Heart left ventricle (tissue), 16 donors: ENCODE measurements around the gene GPR152. TPM values are rescaled to one million over a fixed set of nuclear protein-coding genes. Genes with fewer than 3 reads are reported as not detected.

Experiments used
- ATAC-seq, 4 donors: fragments of 200-7000 bp; cut with Tn5 transposase; one replicate each; pipeline ENCODE4 v1.9.1; 2020 to 2022; ENCODE audit warnings: moderate library complexity in 4 of 4, mild to moderate bottlenecking in 3 of 4, moderate number of reproducible peaks in 1 of 4
- DNase-seq, 5 donors: peaks; one replicate each; pipeline ENCODE4 v3.0.0-alpha.2; 2020
- H3K27ac ChIP-seq, 12 donors: fragments of 200-600 bp; sonication (generic) in 4 of 12; one replicate each; pipeline versions ENCODE4 v1.5.0 to v1.8.0; 2016 to 2022; ENCODE audit warnings: mild to moderate bottlenecking in 2 of 12
- H3K27me3 ChIP-seq, 9 donors: fragments of 200-600 bp; sonication (generic) in 2 of 9; one replicate each; pipeline versions ENCODE4 v1.5.1 to v1.8.0; 2016 to 2022; ENCODE audit warnings: mild to moderate bottlenecking in 3 of 9
- H3K36me3 ChIP-seq, 9 donors: fragments of 200-600 bp; sonication (generic) in 2 of 9; one replicate each; pipeline versions ENCODE4 v1.5.0 to v1.8.0; 2018 to 2022; ENCODE audit warnings: mild to moderate bottlenecking in 2 of 9
- H3K4me1 ChIP-seq, 12 donors: fragments of 200-600 bp; sonication (generic) in 4 of 12; one replicate each; pipeline versions ENCODE4 v1.5.0 to v1.8.0; 2016 to 2022; ENCODE audit warnings: mild to moderate bottlenecking in 3 of 12
- H3K4me3 ChIP-seq, 12 donors: fragments of 200-600 bp; sonication (generic) in 4 of 12; one replicate each; pipeline versions ENCODE4 v1.5.0 to v1.8.0; 2017 to 2022; ENCODE audit warnings: mild to moderate bottlenecking in 9 of 12, moderate library complexity in 4 of 12
- H3K9me3 ChIP-seq, 12 donors: fragments of 200-600 bp; sonication (generic) in 4 of 12; one replicate each; pipeline versions ENCODE4 v1.5.0 to v1.8.0; 2016 to 2022; ENCODE audit warnings: mild to moderate bottlenecking in 1 of 12
- POLR2A ChIP-seq, 2 donors: fragments of 450-650 bp; IDR thresholded peaks; one replicate each; pipeline ENCODE4 v1.6.1; 2017; ENCODE audit warnings: antibody characterized with exemption in 2 of 2, mild to moderate bottlenecking in 2 of 2, moderate library complexity in 2 of 2
- WGBS, 4 donors: extraction: QIAGEN DNeasy Blood & Tissue Kit in 2 of 4; methylation state at CpG; one replicate each; pipeline versions ENCODE4 v1.1.5 to v1.1.7; 2013 to 2018; 5-methylcytosine and 5-hydroxymethylcytosine counted together
- intact Hi-C, 10 donors: fragments of 100-400 bp; cut with DNase I; formaldehyde crosslinking; loops; one replicate each; pipeline versions ENCODE4 v1.11.1 to v1.14.2; 2022
- polyA plus RNA-seq, 2 donors: library from polyadenylated mRNA; stranded (reverse); fragments of 200-250 nt; gene quantifications; one replicate each; pipeline ENCODE4 v1.2.3, GENCODE V29; 2013
- total RNA-seq, 9 donors: library from RNA; depleted of rRNA in 2 of 9; stranded (reverse); fragments of >200 nt in 2 of 9; fragmentation: NEBNext Ultra II Directional in 3 of 9; extraction: Animal tissue kit (Norgen Biotek cat#: 25700) in 3 of 9; gene quantifications; one replicate each; pipeline versions ENCODE4 v1.1.0 to v1.2.4, GENCODE V29; 2016 to 2023
- TF ChIP-seq, protein P1 (sequence below), 12 donors: fragments of 200-600 bp; sonication (generic) in 4 of 12; IDR thresholded peaks; one replicate each; pipeline versions ENCODE4 v1.5.0 to v1.8.0; 2018 to 2022; ENCODE audit warnings: antibody characterized with exemption in 12 of 12, mild to moderate bottlenecking in 5 of 12
- donor health status: ischemic (EF 13 %, LVEDD 7.1; RV severe dilation, severe dysfunction).
- donor health status: healthy with polysubstance abuse.
- donor health status: DM: no; HTN: yes; CAD: no.
- donor health status: DM: no; HTN: no; CAD: no.
- donor health status: ischemic (EF 25% LVEDD 6.9; RV normal size, moderate dysfunction).
- donor health status: ischemic (EF 25% LVEDD 5.7; RV mildly dilated, moderate dysfunction).
- donor health status: healthy.
- donor health status: DM: yes; HTN: yes; CAD: no.
- donor health status: ischemic (EF 35%, LVEDD 5.7; RV mildly dilated, moderate dysfunction).
- donor health status: nonischemic (EF 11% LVEDD 7.7; RV severe dilation, severe dysfunction).
- donor health status: DM: yes; HTN: yes; CAD: no.
- donor health status: PGD.
- donor health status: ischemic (EF 29% LVEDD 5.4; RV normal size, mild dysfunction).
- donor health status: nonischemic (EF 23%, LVEDD 6.1; RV moderate dilation, normal function).

Gene GPR152
- total and polyA plus RNA-seq, 11 donors = not detected

DNA sequence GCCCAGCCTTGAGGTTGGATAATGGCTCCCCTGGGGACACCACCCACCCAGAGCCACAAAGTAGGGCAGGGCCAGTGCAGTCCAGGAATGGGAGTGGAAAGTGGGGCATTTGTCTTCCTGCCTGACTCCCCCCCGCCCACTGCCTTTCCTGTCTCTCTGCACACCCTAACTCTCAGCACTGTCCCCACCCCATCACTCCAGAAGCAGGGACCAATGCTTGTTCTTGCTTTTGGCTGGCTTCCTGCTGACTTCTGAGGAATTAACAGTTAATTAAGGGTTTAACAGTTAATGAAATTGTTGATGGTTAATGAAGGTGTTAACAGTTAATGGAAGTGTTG lies 47.9 kb upstream of the GPR152 start:
- Histone ChIP-seq H3K27me3 (no peaks in the 10 kb centered on the region), H3K4me3 (no peak overlapping the region), H3K9me3 (no peaks in the 10 kb centered on the region), H3K4me1 (peaks cover 5 to 30% (median 10%) of the 10 kb centered on the region in 12 donors), H3K27ac (no peak overlapping the region), H3K36me3 (peaks cover 0 to 65% (median 34%) of the 10 kb centered on the region in 9 donors)
- no peak for DNase-seq
- TF ChIP-seq POLR2A (IDR thresholded peaks at IDR 0.05) = no peak
- TF ChIP-seq, protein P1, sequence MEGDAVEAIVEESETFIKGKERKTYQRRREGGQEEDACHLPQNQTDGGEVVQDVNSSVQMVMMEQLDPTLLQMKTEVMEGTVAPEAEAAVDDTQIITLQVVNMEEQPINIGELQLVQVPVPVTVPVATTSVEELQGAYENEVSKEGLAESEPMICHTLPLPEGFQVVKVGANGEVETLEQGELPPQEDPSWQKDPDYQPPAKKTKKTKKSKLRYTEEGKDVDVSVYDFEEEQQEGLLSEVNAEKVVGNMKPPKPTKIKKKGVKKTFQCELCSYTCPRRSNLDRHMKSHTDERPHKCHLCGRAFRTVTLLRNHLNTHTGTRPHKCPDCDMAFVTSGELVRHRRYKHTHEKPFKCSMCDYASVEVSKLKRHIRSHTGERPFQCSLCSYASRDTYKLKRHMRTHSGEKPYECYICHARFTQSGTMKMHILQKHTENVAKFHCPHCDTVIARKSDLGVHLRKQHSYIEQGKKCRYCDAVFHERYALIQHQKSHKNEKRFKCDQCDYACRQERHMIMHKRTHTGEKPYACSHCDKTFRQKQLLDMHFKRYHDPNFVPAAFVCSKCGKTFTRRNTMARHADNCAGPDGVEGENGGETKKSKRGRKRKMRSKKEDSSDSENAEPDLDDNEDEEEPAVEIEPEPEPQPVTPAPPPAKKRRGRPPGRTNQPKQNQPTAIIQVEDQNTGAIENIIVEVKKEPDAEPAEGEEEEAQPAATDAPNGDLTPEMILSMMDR (IDR thresholded peaks at IDR 0.05) = no peak
- ATAC-seq = no peak
- WGBS, 4 donors = 56 to 79% (median 76%) methylated on average over 1 of the region's 1 CpG
- intact Hi-C loops = loop anchor here in 1 of 10 donors (5.0 kb wide), 1 partner anchor 78 kb away; no protein-coding TSS in a partner anchor

DNA sequence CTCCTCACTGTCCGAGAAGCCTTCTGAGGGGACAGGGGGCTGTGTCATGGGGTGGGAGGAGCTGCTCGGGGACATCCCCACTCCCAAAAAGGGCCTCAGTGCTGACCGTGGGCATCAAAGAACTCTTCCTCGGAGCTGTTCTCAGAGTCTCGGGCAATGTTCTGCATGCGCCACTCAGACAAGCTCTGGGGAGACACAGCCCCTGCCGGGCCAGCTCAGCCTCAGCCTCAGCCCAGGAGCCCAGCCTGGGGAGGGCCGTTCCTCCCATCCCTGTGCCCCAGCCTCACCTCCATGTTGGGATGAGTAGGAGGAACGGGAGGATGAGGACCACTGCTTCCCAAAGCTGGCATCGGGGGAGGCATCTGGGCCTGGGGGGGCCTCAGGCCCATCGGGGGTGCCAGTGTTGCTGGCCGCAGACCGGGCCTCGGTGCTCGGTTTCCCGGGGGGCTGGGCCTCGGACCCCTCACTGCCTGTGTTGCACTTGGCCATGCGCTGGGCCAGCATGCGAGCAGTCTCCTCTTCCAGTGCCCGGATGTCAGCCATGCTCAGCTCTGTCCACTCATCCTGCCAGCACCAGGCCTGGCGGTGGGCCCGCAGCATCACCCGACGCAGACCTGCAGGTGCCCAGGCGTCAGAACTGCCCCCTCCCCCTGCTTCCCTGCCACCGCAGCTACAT lies 47.4 kb upstream of the GPR152 start:
- peaks cover 0 to 70% (median 39%) of the 10 kb centered on the region in 9 donors for H3K36me3 ChIP-seq
- no peak for ATAC-seq
- 86 to 96% (median 91%) methylated on average over 18 to 26 of the region's 26 CpGs for WGBS, 4 donors
- no peaks in the 10 kb centered on the region for H3K27me3 ChIP-seq
- no peak for TF ChIP-seq POLR2A (IDR thresholded peaks at IDR 0.05)
- H3K4me3 ChIP-seq = no peak overlapping the region
- H3K4me1 ChIP-seq = peaks cover 4 to 25% (median 8%) of the 10 kb centered on the region in 12 donors
- no peak for DNase-seq
- no peaks in the 10 kb centered on the region for H3K9me3 ChIP-seq
- intact Hi-C loops = loop anchor here in 1 of 10 donors (5.0 kb wide), 1 partner anchor 78 kb away; no protein-coding TSS in a partner anchor
- no peak overlapping the region for H3K27ac ChIP-seq

DNA sequence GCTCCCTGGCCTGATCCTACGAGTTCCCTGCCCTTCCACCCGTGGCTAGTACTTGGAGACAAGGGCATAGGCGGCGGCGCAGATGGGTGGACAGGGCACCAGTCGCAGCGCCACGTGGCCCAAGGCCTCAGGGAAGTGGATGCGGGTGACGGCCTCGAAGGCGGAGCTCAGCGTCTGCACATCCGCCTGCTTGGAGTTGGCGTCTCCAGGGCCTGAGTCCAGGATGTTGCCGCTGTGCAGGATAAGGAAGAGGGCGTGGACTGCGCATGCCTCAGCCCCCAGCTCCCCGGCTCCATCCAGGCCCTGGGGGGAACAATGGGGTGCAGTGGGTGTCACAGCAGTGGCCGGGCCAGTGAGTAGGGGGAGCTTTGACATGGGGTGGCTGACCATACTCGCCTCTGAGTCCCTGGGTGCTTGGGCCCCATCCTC lies 46.0 kb upstream of the GPR152 start:
- peaks cover 0 to 82% (median 46%) of the 10 kb centered on the region in 9 donors for H3K36me3 ChIP-seq
- DNase-seq (peak; percentile 52 to 75 (median 69)), ATAC-seq (peak; percentile 30 to 88 (median 36))
- peaks cover 0 to 17% (median 4%) of the 10 kb centered on the region in 12 donors for H3K4me1 ChIP-seq
- TF ChIP-seq, protein P1 (IDR thresholded peaks at IDR 0.05) = no peak
- TF ChIP-seq POLR2A (IDR thresholded peaks at IDR 0.05) = no peak
- intact Hi-C loops = no loop called here
- no peak overlapping the region for H3K4me3 ChIP-seq
- H3K27me3 ChIP-seq = no peaks in the 10 kb centered on the region
- no peaks in the 10 kb centered on the region for H3K9me3 ChIP-seq
- 68 to 86% (median 79%) methylated on average over 12 to 21 of the region's 21 CpGs for WGBS, 4 donors
- H3K27ac ChIP-seq = peak overlapping the region in 10 of 12 donors; percentile 29 to 69 (median 53)

DNA sequence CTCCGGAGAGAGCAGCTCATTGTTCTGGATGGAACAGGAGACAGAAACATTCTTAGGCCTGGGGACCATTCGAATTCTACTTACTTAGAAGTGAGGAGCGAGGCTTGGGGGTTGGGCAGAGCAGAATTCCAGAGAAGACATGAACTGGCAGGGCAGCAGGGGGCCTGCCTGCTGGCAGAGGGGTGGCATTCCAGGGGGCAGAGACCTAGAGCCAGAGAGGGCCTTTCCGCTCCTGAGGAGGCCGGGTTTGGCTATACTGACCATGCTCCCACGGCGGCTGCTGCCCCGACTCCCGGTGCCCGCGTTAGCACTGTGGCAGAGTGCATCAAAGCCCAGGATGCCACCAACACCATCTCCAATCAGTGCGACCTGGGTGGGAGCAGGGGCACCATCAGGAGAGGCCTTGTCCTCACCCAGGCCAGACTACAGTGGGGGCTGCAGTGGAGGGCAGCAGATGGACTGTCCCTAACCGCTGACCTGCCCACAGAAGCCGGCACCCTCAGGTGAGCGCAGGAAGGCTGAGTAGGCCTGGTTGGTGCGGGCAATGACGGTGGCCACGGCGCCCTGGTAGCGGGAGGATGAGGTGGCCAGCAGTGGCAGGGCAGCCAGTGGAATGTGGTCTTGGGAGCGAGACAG lies 45.2 kb upstream of the GPR152 start:
- peak overlapping the region in 6 of 12 donors; percentile 23 to 64 (median 54) for H3K27ac ChIP-seq
- peaks cover 0 to 9% (median 2%) of the 10 kb centered on the region in 12 donors for H3K4me1 ChIP-seq
- H3K4me3 ChIP-seq = no peak overlapping the region
- ATAC-seq (no peak), DNase-seq (no peak)
- no peak for TF ChIP-seq POLR2A (IDR thresholded peaks at IDR 0.05)
- TF ChIP-seq, protein P1 (IDR thresholded peaks at IDR 0.05) = no peak
- peaks cover 0 to 90% (median 53%) of the 10 kb centered on the region in 9 donors for H3K36me3 ChIP-seq
- intact Hi-C loops = no loop called here
- WGBS, 4 donors = 96% methylated on average over 15 to 21 of the region's 21 CpGs
- H3K27me3 ChIP-seq = no peaks in the 10 kb centered on the region
- no peaks in the 10 kb centered on the region for H3K9me3 ChIP-seq
